DMS53 (cell line): ENCODE data around the gene CFAP299.
A peak's percentile ranks its signal among the peaks of the same experiment; 100 is the strongest.

Experiments used
- DNase-seq: peaks from one replicate; lab custom pipeline; 2025; lab: John Stamatoyannopoulos, UW

The CFAP299 gene

GRCh38 chr4:80507507-80507906 lies 172.0 kb downstream of the CFAP299 start:
- no peak for DNase-seq

GRCh38 chr4:80515496-80515895 lies 180.0 kb downstream of the CFAP299 start:
- DNase-seq: no peak

- DNase-seq: no peak
Observed at GRCh38 chr4:80521438-80521837, 185.9 kb downstream of the CFAP299 start.

GRCh38 chr4:80526697-80527096 lies 191.2 kb downstream of the CFAP299 start:
- DNase-seq: no peak

- DNase-seq: no peak
Observed at GRCh38 chr4:80529026-80529425, 193.5 kb downstream of the CFAP299 start.

- DNase-seq: no peak
Observed at GRCh38 chr4:80532674-80533333, 197.3 kb downstream of the CFAP299 start.

- no peak for DNase-seq
Observed at GRCh38 chr4:80535551-80535950, 200.0 kb downstream of the CFAP299 start.

GRCh38 chr4:80538276-80538926 lies 202.9 kb downstream of the CFAP299 start:
- DNase-seq: no peak

- no peak for DNase-seq
Observed at GRCh38 chr4:80539190-80539589, 203.7 kb downstream of the CFAP299 start.

- no peak for DNase-seq
Observed at GRCh38 chr4:80540349-80540748, 204.8 kb downstream of the CFAP299 start.

GRCh38 chr4:80540785-80541469 lies 205.4 kb downstream of the CFAP299 start:
- no peak for DNase-seq

- DNase-seq: no peak
Observed at GRCh38 chr4:80542747-80543146, 207.2 kb downstream of the CFAP299 start.

- DNase-seq: no peak
Observed at GRCh38 chr4:80560337-80560736, 224.8 kb downstream of the CFAP299 start.

- DNase-seq: peak; percentile 81
Observed at GRCh38 chr4:80566203-80566872, 230.8 kb downstream of the CFAP299 start.

- no peak for DNase-seq
Observed at GRCh38 chr4:80568891-80569290, 233.4 kb downstream of the CFAP299 start.

GRCh38 chr4:80576796-80577195 lies 241.3 kb downstream of the CFAP299 start:
- DNase-seq: no peak

- no peak for DNase-seq
Observed at GRCh38 chr4:80578001-80578400, 242.5 kb downstream of the CFAP299 start.

- DNase-seq: no peak
Observed at GRCh38 chr4:80585542-80585941, 250.0 kb downstream of the CFAP299 start.

- DNase-seq: peak; percentile 28
Observed at GRCh38 chr4:80586716-80587115, 251.2 kb downstream of the CFAP299 start.

- peak; percentile 3 for DNase-seq
Observed at GRCh38 chr4:80587871-80588385, 252.4 kb downstream of the CFAP299 start.

GRCh38 chr4:80592950-80593349 lies 257.4 kb downstream of the CFAP299 start:
- DNase-seq: peak; percentile 34

- DNase-seq: no peak
Observed at GRCh38 chr4:80594701-80595100, 259.2 kb downstream of the CFAP299 start.
